ENCODE measurements around the gene ZNF439. TPM values are rescaled to one million over a fixed set of nuclear protein-coding genes. Genes with fewer than 3 reads are reported as not detected.

The ZNF439 gene
- total and polyA plus RNA-seq, 2 of the 8 experiments (the other 6 are each of a cell fraction or from before 2014, with no cell fraction given): 0.09 TPM; not detected in 1

GRCh38 chr19:11881151-11881800 lies 32.8 kb downstream of the ZNF439 start:
- no peak overlapping the region for H4K91ac ChIP-seq (replicated peaks; ENCODE audit: insufficient read length, low read length)
- no peaks in the 10 kb centered on the region for H4K20me1 ChIP-seq (replicated peaks in 1 of 2; ENCODE audit: control insufficient read depth in 1 of 2, insufficient read depth in 2 of 2, low read length in 2 of 2)
- H3K4ac ChIP-seq (replicated peaks; ENCODE audit: insufficient read length, low read depth, low read length): no peak overlapping the region
- no peaks in the 10 kb centered on the region for H3K4me1 ChIP-seq (replicated peaks in 1 of 4; ENCODE audit: control insufficient read depth in 3 of 4, insufficient read depth in 4 of 4, low read length in 3 of 4)
- no peaks in the 10 kb centered on the region for H3K79me1 ChIP-seq (ENCODE audit: low read depth, low read length)
- peak overlapping the region; percentile 3 to 23; a peak in 1 of 4 replicates for H3K4me2 ChIP-seq (ENCODE audit: insufficient read depth in 1 of 2, low read depth in 2 of 2, low read length in 2 of 2)
- no peaks in the 10 kb centered on the region for H3K79me2 ChIP-seq (ENCODE audit: control insufficient read depth in 1 of 2, insufficient read depth in 2 of 2, low read length in 2 of 2)
- H3K56ac ChIP-seq (replicated peaks; ENCODE audit: insufficient read length, low read depth, low read length): no peak overlapping the region
- H4K5ac ChIP-seq (ENCODE audit: insufficient read length, low read depth, low read length): no peak overlapping the region
- POLR2A ChIA-PET (ENCODE audit: partially characterized antibody): interaction anchor here (0.6 to 11.6 kb wide), 8 partner anchors 43 to 259 kb away, joined by 3 to 65 read pairs (median 4); partner anchors contain the start of genes ZNF20, ZNF700, ZNF763 and ZNF878
- no peak overlapping the region for H2BK120ac ChIP-seq (replicated peaks; ENCODE audit: low read depth, low read length)
- H3K4me3 ChIP-seq (ENCODE audit: extremely low read depth in 1 of 4, insufficient read depth in 2 of 4, low read depth in 3 of 4, low read length in 4 of 4): no peak overlapping the region
- 12% methylated on average over 10 of the region's 10 CpGs; no CpG with 5 or more reads in 1 of the 2 experiments for WGBS, 2 experiments (ENCODE audit: extremely low coverage in 1 of 2, insufficient coverage in 1 of 2, insufficient read length in 1 of 2, insufficient replicate concordance in 2 of 2, low coverage in 1 of 2, low lambda C conversion rate in 2 of 2, missing lambda C conversion rate in 1 of 2)
- no peak overlapping the region for H2BK20ac ChIP-seq (ENCODE audit: low read length)
- H2BK15ac ChIP-seq (ENCODE audit: low read length): no peak overlapping the region
- H3K36me3 ChIP-seq (ENCODE audit: control insufficient read depth in 2 of 4, insufficient read depth in 4 of 4, low read length in 3 of 4): no peaks in the 10 kb centered on the region
- no peaks in the 10 kb centered on the region; a peak in 2 of 7 replicates for H3K27me3 ChIP-seq (replicated peaks in 1 of 4; ENCODE audit: control insufficient read depth in 3 of 4, extremely low read depth in 1 of 4, insufficient read depth in 3 of 4, low read length in 3 of 4)
- H4K8ac ChIP-seq (ENCODE audit: extremely low read depth, insufficient read depth, low read length): no peak overlapping the region
- peak; percentile 71 to 88 (median 75) for TF ChIP-seq CTCF (IDR thresholded peaks at IDR 0.05; ENCODE audit: control extremely low read depth in 1 of 3, insufficient read depth in 1 of 3, low read depth in 1 of 3, low read length in 3 of 3)
- no peak for TF ChIP-seq POU5F1 (IDR thresholded peaks at IDR 0.05; ENCODE audit: low read depth, low read length)
- peak; percentile 92 to 93 for TF ChIP-seq RAD21 (IDR thresholded peaks at IDR 0.05 in 1 of 2, conservative IDR thresholded peaks at IDR 0.05 in 1 of 2; ENCODE audit: low read depth in 2 of 2, low read length in 2 of 2)
- TF ChIP-seq YY1 (IDR thresholded peaks at IDR 0.05; ENCODE audit: low read depth, low read length): no peak
- TF ChIP-seq CTBP2 (IDR thresholded peaks at IDR 0.05; ENCODE audit: borderline replicate concordance, insufficient read depth, insufficient read length, low read length): no peak
- no peak overlapping the region for H3K18ac ChIP-seq (ENCODE audit: extremely low read depth, low read length)
- H2AK5ac ChIP-seq (ENCODE audit: low read depth, low read length): no peak overlapping the region
- H3K9ac ChIP-seq (replicated peaks in 1 of 4; ENCODE audit: extremely low read depth in 1 of 4, low read depth in 3 of 4, low read length in 3 of 4): no peak overlapping the region
- no peak overlapping the region for H2BK5ac ChIP-seq (ENCODE audit: low read depth, low read length)
- no peak overlapping the region for H3K27ac ChIP-seq (ENCODE audit: low read depth, low read length)
- H2BK12ac ChIP-seq (ENCODE audit: low read depth, low read length): no peak overlapping the region
- peaks cover 0 to 3% of the 10 kb centered on the region in 2 experiments; a peak in 2 of 4 replicates for H3K9me3 ChIP-seq (ENCODE audit: insufficient read depth in 2 of 2, low read depth in 1 of 2, low read length in 1 of 2)
- no peak overlapping the region for H3K23ac ChIP-seq (ENCODE audit: insufficient read length)
- no peak overlapping the region for H3K14ac ChIP-seq (ENCODE audit: insufficient read length)
- H3K23me2 ChIP-seq (ENCODE audit: low read depth, low read length): 0 out of 2 replicates have a peak, but pooled peaks cover 1% of the 10 kb centered on the region
- H2AFZ ChIP-seq (ENCODE audit: low read length): no peak overlapping the region
- FAIRE-seq (peak; percentile 87), DNase-seq (ENCODE audit: low read depth in 1 of 2, low spot score in 2 of 2) (peak; percentile 47 to 83)
- CTCF ChIA-PET (ENCODE audit: partially characterized antibody): interaction anchor here (0.6 to 12.8 kb wide), 15 partner anchors 12 to 1351 kb away, joined by 3 to 169 read pairs (median 7); partner anchors contain the start of genes ZNF20, ZNF491 and ZNF700

Data from H1 (cell line).